ENCODE data around the gene QRFP. TPM values are rescaled to one million over a fixed set of nuclear protein-coding genes. Genes with fewer than 3 reads are reported as not detected.

The QRFP gene
- total and polyA plus RNA-seq, 11 donors: not detected

DNA sequence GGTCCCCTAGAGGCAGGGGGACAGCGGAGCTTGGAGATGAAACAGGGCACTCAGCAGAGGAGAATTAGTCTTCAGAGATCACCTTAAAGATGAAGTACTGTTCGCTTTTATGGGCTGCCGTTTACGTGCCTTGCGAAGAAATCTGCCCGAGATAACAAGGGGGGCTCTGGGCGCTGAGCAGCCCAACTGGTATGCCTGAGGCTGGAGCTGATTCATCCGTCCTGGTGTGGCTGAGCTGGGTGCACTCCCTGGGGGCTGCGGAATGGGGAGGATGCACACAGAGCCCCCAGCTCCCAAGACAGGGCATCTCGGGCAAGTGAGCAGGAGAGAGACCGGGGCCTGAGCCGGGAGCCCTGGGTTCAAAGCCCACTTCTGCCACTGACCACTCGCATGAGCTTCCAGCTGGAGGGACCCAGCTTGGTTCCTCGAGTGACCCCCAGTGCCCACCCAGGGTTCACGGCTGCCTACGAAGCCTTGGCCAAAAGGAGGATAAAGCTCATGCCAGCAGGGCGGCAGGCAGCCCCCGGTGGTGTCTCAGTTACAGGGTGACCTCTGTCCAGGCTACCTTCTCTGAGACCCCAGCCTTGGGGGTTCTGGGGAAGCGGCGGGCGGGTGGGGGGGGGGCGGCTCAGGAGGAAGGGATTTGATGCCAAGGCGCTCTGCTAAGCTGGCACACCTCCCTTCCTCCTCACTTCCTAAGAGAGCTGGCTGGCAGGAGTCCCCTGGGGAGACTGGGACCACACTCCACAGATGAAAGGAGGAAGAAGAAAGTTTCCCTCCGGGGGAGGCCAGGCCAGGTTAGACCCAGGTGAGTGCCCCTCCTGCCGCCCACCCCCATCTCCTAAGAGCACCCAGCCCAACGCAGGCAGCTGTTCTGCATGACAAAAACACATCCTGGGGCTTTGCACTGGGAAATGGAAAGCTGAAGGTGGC is 36.8 kb upstream of the QRFP start:
- peak overlapping the region in 4 of 12 donors; percentile 7 to 30 (median 20) for H3K4me3 ChIP-seq
- intact Hi-C loops (cut with DNase I): loop anchor here in 7 of 10 donors (2.0 to 5.0 kb wide), 4 partner anchors 56 to 63 kb away; no protein-coding TSS in a partner anchor
- H3K36me3 ChIP-seq: no peaks in the 10 kb centered on the region
- no peaks in the 10 kb centered on the region for H3K9me3 ChIP-seq
- peak overlapping the region in 11 of 12 donors; percentile 25 to 83 (median 64) for H3K27ac ChIP-seq
- ATAC-seq (peak; percentile 22 to 53 (median 36)), DNase-seq (peak in 1 of 5 donors; percentile 46)
- TF ChIP-seq POLR2A (IDR thresholded peaks at IDR 0.05): no peak
- TF ChIP-seq, protein P1, sequence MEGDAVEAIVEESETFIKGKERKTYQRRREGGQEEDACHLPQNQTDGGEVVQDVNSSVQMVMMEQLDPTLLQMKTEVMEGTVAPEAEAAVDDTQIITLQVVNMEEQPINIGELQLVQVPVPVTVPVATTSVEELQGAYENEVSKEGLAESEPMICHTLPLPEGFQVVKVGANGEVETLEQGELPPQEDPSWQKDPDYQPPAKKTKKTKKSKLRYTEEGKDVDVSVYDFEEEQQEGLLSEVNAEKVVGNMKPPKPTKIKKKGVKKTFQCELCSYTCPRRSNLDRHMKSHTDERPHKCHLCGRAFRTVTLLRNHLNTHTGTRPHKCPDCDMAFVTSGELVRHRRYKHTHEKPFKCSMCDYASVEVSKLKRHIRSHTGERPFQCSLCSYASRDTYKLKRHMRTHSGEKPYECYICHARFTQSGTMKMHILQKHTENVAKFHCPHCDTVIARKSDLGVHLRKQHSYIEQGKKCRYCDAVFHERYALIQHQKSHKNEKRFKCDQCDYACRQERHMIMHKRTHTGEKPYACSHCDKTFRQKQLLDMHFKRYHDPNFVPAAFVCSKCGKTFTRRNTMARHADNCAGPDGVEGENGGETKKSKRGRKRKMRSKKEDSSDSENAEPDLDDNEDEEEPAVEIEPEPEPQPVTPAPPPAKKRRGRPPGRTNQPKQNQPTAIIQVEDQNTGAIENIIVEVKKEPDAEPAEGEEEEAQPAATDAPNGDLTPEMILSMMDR (IDR thresholded peaks at IDR 0.05): peak in 2 of 12 donors; percentile 7 to 9
- WGBS, 4 donors: 16 to 20% (median 19%) methylated on average over 15 to 26 of the region's 26 CpGs
- H3K27me3 ChIP-seq: peaks cover 31 to 65% (median 47%) of the 10 kb centered on the region in 9 donors
- H3K4me1 ChIP-seq: peaks cover 0 to 44% (median 16%) of the 10 kb centered on the region in 12 donors

DNA sequence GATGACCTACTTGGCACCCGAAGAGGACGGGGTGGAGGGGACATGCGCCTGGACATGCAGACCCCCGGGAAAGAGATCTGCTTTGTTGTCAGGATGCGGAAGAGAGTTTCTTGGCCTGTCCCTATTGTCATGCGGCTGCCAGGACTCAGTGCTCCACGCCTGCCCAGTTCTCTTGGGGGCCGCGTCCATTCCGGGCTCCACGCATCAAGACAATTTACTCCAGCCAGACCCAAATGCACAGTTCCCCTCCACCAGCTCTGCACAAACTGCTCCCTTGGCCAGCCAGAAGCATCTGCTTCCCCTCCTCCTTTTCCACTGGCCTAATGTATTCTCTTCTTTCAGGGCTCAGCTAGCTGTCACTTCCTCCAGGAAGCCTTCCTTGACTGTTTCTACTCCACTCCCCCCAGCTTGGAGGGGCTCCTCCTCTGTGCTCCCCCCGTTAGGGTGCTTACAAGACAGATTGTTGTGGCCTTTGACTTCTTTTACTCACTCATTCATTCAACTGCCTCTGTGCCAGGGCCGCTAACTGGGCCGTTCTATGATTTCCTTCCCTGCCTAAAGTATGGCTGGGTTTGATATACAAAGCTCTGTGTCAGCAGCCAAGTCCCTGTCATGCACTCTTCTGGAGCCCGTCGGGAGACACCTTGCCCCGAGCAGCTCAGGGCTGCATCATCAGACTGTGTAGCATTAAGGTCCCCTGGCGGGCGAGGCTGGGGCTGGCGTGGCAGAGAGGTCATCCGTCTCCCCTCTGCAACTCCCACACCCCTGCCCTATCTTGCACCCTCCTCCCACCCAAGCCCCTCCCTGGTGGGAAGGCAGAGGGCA is 35.9 kb upstream of the QRFP start:
- TF ChIP-seq, protein P1 (IDR thresholded peaks at IDR 0.05): peak in 11 of 12 donors; percentile 19 to 57 (median 34)
- TF ChIP-seq POLR2A (IDR thresholded peaks at IDR 0.05): no peak
- H3K27me3 ChIP-seq: peaks cover 22 to 56% (median 38%) of the 10 kb centered on the region in 9 donors
- H3K9me3 ChIP-seq: no peaks in the 10 kb centered on the region
- DNase-seq (peak; percentile 77 to 89 (median 81)), ATAC-seq (peak; percentile 92 to 97 (median 96))
- intact Hi-C loops (cut with DNase I): loop anchor here in 8 of 10 donors (1.0 to 5.0 kb wide), 5 partner anchors 55 to 62 kb away; no protein-coding TSS in a partner anchor
- peak overlapping the region in 11 of 12 donors; percentile 25 to 83 (median 64) for H3K27ac ChIP-seq
- H3K36me3 ChIP-seq: no peaks in the 10 kb centered on the region
- WGBS, 4 donors: 32 to 36% (median 36%) methylated on average over 21 of the region's 21 CpGs
- peak overlapping the region in 4 of 12 donors; percentile 7 to 30 (median 20) for H3K4me3 ChIP-seq
- peaks cover 0 to 39% (median 12%) of the 10 kb centered on the region in 12 donors for H3K4me1 ChIP-seq

DNA sequence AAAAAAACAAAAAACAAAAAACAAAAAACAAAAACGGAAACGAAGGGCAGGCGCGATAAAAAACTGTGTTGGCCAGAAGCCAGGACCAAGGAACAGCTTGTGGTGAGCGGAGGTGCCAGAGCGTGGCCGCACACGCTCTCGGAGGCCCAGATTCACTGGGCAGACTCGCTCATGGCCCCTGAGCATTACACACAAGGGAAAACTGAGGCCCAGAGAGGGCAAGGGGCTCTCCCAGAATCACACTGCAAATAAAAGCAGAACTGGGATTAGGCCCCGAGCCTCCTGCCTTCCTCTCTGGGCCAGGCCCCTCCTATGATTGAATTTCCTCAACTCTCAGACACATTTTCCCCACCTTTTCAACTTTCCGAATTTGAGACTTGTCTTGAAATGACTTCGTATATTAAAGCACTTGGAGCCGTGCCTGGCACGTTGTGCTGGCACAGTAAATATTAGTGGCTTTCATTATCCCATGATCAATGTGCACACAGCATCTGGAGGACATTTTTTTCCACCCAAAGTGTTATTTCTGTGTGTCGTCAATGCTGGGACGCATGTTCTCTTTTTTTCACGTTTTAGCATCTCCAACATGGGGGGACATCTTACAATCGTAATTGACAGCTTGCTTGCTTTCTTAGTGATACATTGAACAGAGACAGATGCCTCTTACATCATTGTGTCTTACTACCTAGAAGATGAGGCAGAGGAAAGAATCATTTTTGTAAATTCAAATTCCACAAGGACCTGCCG is 35.1 kb upstream of the QRFP start:
- Histone ChIP-seq H3K9me3 (no peaks in the 10 kb centered on the region), H3K4me1 (peaks cover 0 to 39% (median 11%) of the 10 kb centered on the region in 12 donors), H3K27ac (peak overlapping the region in 3 of 12 donors; percentile 58 to 75 (median 74)), H3K27me3 (peaks cover 14 to 48% (median 30%) of the 10 kb centered on the region in 9 donors), H3K4me3 (no peak overlapping the region), H3K36me3 (no peaks in the 10 kb centered on the region)
- no peak for ATAC-seq
- no peak for TF ChIP-seq POLR2A (IDR thresholded peaks at IDR 0.05)
- 65 to 74% (median 69%) methylated on average over 20 of the region's 20 CpGs for WGBS, 4 donors
- no peak for DNase-seq
- intact Hi-C loops (cut with DNase I): loop anchor here in 8 of 10 donors (1.0 to 5.0 kb wide), 5 partner anchors 54 to 61 kb away; no protein-coding TSS in a partner anchor
